Gastrocnemius medialis (tissue), 4 donors: ENCODE results near the gene GALNT2.

Experiments
- POLR2A ChIP-seq, 2 donors: fragments of 450-650 bp; IDR thresholded peaks; one replicate each; pipeline ENCODE4 v1.6.1; 2017; ENCODE audit warnings: antibody characterized with exemption in 2 of 2, mild to moderate bottlenecking in 2 of 2, moderate library complexity in 2 of 2
- TF ChIP-seq, protein P1 (sequence below), 5 experiments: fragments of 450-650 bp in 3 of 5; fragments of 200-600 bp in 2 of 5; sonication (generic) in 2 of 5; IDR thresholded peaks in 4 of 5; conservative IDR thresholded peaks in 1 of 5; 1 replicate in 4 of 5; 2 replicates in 1 of 5; pipeline ENCODE4 v1.5.1; 2016 to 2019; ENCODE audit warnings: antibody characterized with exemption in 5 of 5, mild to moderate bottlenecking in 3 of 5, moderate library complexity in 3 of 5

DNA sequence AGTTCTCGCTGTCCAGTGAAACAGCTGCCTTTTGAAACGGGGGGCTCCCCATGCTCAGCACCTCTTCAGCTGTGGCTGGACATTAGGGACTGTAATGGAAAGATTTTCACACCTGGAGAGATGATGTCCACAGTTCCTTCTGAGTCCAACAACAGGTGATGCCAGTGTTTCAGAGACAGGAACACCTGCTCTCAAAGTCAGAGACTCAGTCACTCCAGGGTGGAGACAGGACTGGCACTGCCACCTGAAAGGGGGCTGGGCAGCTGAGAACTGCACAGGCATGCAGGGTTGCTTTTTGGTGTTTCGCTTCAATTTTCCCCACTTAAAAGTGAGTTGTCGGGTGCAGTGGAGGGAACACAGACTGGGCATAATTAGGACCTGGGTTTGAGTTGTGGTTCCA, 124.8 kb downstream of the GALNT2 start:
- TF ChIP-seq, protein P1, sequence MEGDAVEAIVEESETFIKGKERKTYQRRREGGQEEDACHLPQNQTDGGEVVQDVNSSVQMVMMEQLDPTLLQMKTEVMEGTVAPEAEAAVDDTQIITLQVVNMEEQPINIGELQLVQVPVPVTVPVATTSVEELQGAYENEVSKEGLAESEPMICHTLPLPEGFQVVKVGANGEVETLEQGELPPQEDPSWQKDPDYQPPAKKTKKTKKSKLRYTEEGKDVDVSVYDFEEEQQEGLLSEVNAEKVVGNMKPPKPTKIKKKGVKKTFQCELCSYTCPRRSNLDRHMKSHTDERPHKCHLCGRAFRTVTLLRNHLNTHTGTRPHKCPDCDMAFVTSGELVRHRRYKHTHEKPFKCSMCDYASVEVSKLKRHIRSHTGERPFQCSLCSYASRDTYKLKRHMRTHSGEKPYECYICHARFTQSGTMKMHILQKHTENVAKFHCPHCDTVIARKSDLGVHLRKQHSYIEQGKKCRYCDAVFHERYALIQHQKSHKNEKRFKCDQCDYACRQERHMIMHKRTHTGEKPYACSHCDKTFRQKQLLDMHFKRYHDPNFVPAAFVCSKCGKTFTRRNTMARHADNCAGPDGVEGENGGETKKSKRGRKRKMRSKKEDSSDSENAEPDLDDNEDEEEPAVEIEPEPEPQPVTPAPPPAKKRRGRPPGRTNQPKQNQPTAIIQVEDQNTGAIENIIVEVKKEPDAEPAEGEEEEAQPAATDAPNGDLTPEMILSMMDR (IDR thresholded peaks at IDR 0.05 in 4 of 5, conservative IDR thresholded peaks at IDR 0.05 in 1 of 5): no peak
- TF ChIP-seq POLR2A (IDR thresholded peaks at IDR 0.05): no peak
